ENCODE data around the gene OAT.
A peak's percentile ranks its signal among the peaks of the same experiment; 100 is the strongest.

Gene OAT

DNA sequence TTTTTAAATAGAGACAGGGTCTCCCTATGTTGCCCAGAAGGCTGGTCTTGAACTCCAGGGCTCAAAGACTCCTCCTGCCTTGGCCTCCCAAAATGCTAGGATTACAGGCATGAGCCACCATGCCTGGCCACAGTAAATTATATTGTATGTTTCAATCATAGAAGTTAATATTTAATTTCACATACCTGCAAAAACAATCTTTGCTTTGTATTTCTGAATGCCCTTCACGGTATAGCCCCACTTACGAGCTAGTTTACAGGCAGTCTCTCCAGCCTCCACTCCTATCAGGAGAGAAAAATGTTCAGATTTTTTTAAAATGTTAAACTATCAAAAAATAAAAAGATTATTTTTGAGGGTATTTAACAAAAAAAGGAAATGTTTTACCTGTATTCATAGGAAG is 10.4 kb downstream of the OAT start:
- no peaks in the 10 kb centered on the region for H3K9me3 ChIP-seq (ENCODE audit: insufficient read depth, low read depth, low read length)
- no peak overlapping the region for H3K9ac ChIP-seq (ENCODE audit: low read depth, low read length, poor library complexity, severe bottlenecking)
- peaks cover 10% of the 10 kb centered on the region; the same call in 1 of the 2 replicates for H3K79me2 ChIP-seq (ENCODE audit: insufficient read depth, low read length)
- no peaks in the 10 kb centered on the region for H3F3A ChIP-seq (ENCODE audit: low read depth)
- no peak overlapping the region for H3K4me3 ChIP-seq (ENCODE audit: low read length, poor library complexity, severe bottlenecking)
- H2AFZ ChIP-seq (ENCODE audit: low read length) = no peak overlapping the region
- no peaks in the 10 kb centered on the region for H3K27me3 ChIP-seq (ENCODE audit: insufficient read depth, low read length, poor library complexity, severe bottlenecking)
- peaks cover 37% of the 10 kb centered on the region; the same call in 1 of the 2 replicates for H3K36me3 ChIP-seq (ENCODE audit: insufficient read depth, low read length)
- H3K4me2 ChIP-seq (ENCODE audit: low read depth, low read length, poor library complexity, severe bottlenecking) = no peak overlapping the region
- no peaks in the 10 kb centered on the region for H3K9me2 ChIP-seq (replicated peaks; ENCODE audit: low read depth, low read length)
- no peaks in the 10 kb centered on the region for H4K20me1 ChIP-seq (ENCODE audit: insufficient read depth, low read length, poor library complexity, severe bottlenecking)
- TF ChIP-seq, protein P1, sequence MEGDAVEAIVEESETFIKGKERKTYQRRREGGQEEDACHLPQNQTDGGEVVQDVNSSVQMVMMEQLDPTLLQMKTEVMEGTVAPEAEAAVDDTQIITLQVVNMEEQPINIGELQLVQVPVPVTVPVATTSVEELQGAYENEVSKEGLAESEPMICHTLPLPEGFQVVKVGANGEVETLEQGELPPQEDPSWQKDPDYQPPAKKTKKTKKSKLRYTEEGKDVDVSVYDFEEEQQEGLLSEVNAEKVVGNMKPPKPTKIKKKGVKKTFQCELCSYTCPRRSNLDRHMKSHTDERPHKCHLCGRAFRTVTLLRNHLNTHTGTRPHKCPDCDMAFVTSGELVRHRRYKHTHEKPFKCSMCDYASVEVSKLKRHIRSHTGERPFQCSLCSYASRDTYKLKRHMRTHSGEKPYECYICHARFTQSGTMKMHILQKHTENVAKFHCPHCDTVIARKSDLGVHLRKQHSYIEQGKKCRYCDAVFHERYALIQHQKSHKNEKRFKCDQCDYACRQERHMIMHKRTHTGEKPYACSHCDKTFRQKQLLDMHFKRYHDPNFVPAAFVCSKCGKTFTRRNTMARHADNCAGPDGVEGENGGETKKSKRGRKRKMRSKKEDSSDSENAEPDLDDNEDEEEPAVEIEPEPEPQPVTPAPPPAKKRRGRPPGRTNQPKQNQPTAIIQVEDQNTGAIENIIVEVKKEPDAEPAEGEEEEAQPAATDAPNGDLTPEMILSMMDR (conservative IDR thresholded peaks at IDR 0.05; ENCODE audit: low read length) = no peak
- no peak for TF ChIP-seq EZH2phosphoT487 (IDR thresholded peaks at IDR 0.05; ENCODE audit: borderline replicate concordance)
- H3K4me1 ChIP-seq (ENCODE audit: insufficient read depth, low read length, poor library complexity, severe bottlenecking) = peaks cover 8% of the 10 kb centered on the region

DNA sequence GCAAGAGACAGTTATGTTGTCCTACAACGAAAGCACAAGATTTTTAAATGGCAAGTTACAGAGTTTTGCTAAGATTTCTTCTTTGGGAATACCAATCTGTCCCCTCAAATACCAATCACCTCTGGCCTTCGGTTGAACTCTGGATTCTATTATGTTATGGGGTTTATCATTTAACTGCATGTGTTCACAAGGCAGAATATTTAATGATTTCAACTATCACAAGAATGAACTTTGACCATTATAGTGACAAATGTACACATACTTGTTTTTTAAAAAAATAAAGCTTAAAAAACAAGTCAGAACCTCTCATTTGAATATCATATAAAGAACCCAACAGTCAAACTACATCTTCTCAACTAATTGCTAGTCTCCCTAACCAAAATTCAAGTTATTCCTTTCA is 11.3 kb downstream of the OAT start:
- H3K27me3 ChIP-seq (ENCODE audit: insufficient read depth, low read length, poor library complexity, severe bottlenecking) = no peaks in the 10 kb centered on the region
- H3K36me3 ChIP-seq (ENCODE audit: insufficient read depth, low read length) = peaks cover 46% of the 10 kb centered on the region; the same call in 1 of the 2 replicates
- no peak for TF ChIP-seq EZH2phosphoT487 (IDR thresholded peaks at IDR 0.05; ENCODE audit: borderline replicate concordance)
- TF ChIP-seq, protein P1 (conservative IDR thresholded peaks at IDR 0.05; ENCODE audit: low read length) = no peak
- no peaks in the 10 kb centered on the region for H3F3A ChIP-seq (ENCODE audit: low read depth)
- no peak overlapping the region for H3K4me2 ChIP-seq (ENCODE audit: low read depth, low read length, poor library complexity, severe bottlenecking)
- H3K9me3 ChIP-seq (ENCODE audit: insufficient read depth, low read depth, low read length) = no peaks in the 10 kb centered on the region
- H3K79me2 ChIP-seq (ENCODE audit: insufficient read depth, low read length) = peaks cover 3% of the 10 kb centered on the region; the same call in 1 of the 2 replicates
- no peak overlapping the region for H3K4me3 ChIP-seq (ENCODE audit: low read length, poor library complexity, severe bottlenecking)
- no peak overlapping the region for H3K9ac ChIP-seq (ENCODE audit: low read depth, low read length, poor library complexity, severe bottlenecking)
- H3K9me2 ChIP-seq (replicated peaks; ENCODE audit: low read depth, low read length) = no peaks in the 10 kb centered on the region
- no peaks in the 10 kb centered on the region for H4K20me1 ChIP-seq (ENCODE audit: insufficient read depth, low read length, poor library complexity, severe bottlenecking)
- no peak overlapping the region for H2AFZ ChIP-seq (ENCODE audit: low read length)
- H3K4me1 ChIP-seq (ENCODE audit: insufficient read depth, low read length, poor library complexity, severe bottlenecking) = peaks cover 13% of the 10 kb centered on the region

DNA sequence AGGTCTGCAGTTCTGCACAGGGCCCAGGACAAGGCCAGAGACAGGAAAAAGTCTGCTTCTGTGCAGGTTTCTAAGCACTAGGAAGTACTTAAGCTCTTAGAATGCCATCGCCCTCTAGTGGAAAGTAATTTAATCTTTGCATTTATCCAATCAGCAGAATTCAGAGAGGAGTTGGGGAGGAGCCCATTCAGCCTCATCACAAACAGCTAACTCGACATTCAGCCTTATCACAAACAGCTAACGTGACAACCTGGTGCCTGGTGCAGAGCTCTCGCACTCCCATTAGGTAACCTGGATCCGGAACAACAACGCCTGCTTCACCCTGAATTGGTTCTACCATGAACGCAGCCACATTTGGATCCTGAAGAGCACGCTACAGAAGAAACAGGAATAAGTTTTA is 15.2 kb downstream of the OAT start:
- no peaks in the 10 kb centered on the region for H3K9me3 ChIP-seq (ENCODE audit: insufficient read depth, low read depth, low read length)
- H3F3A ChIP-seq (ENCODE audit: low read depth) = no peaks in the 10 kb centered on the region
- no peaks in the 10 kb centered on the region for H3K9me2 ChIP-seq (replicated peaks; ENCODE audit: low read depth, low read length)
- H3K27me3 ChIP-seq (ENCODE audit: insufficient read depth, low read length, poor library complexity, severe bottlenecking) = no peaks in the 10 kb centered on the region
- no peak for TF ChIP-seq EZH2phosphoT487 (IDR thresholded peaks at IDR 0.05; ENCODE audit: borderline replicate concordance)
- TF ChIP-seq, protein P1 (conservative IDR thresholded peaks at IDR 0.05; ENCODE audit: low read length) = peak; percentile 74
- H3K9ac ChIP-seq (ENCODE audit: low read depth, low read length, poor library complexity, severe bottlenecking) = peak overlapping the region; percentile 67
- H3K36me3 ChIP-seq (ENCODE audit: insufficient read depth, low read length) = peaks cover 60% of the 10 kb centered on the region; the same call in 1 of the 2 replicates
- peak overlapping the region; percentile 31; the same call in 1 of the 2 replicates for H2AFZ ChIP-seq (ENCODE audit: low read length)
- peak overlapping the region; percentile 53 for H3K4me2 ChIP-seq (ENCODE audit: low read depth, low read length, poor library complexity, severe bottlenecking)
- H3K4me3 ChIP-seq (ENCODE audit: low read length, poor library complexity, severe bottlenecking) = no peak overlapping the region
- peaks cover 7% of the 10 kb centered on the region for H3K4me1 ChIP-seq (ENCODE audit: insufficient read depth, low read length, poor library complexity, severe bottlenecking)
- H4K20me1 ChIP-seq (ENCODE audit: insufficient read depth, low read length, poor library complexity, severe bottlenecking) = no peaks in the 10 kb centered on the region
- H3K79me2 ChIP-seq (ENCODE audit: insufficient read depth, low read length) = no peaks in the 10 kb centered on the region

All from Loucy (cell line).